GM12865 (cell line): Measurements from ENCODE around the gene TLL2.
"Not testable (repeated sequence)": the region's sequence is repeated elsewhere in the genome, so short reads cannot be mapped to it uniquely, and the experiment has no call there.

Experiments
- DNase-seq: peaks from one replicate; pipeline ENCODE4 v3.0.0; 2010; ENCODE audit warnings: low read depth
- H3K4me3 ChIP-seq: 2 replicates; pipeline ENCODE4 v1.5.1; 2011; ENCODE audit warnings: mild to moderate bottlenecking, low read depth, low read length, control low read depth
- TF ChIP-seq, protein P1 (sequence below): IDR thresholded peaks from 2 replicates; pipeline ENCODE4 v1.5.1; 2011; ENCODE audit warnings: low read length, control low read depth, low read depth, inconsistent platforms; ENCODE audit not compliant: insufficient read depth; ENCODE audit errors: missing control alignments

TLL2 gene

DNA sequence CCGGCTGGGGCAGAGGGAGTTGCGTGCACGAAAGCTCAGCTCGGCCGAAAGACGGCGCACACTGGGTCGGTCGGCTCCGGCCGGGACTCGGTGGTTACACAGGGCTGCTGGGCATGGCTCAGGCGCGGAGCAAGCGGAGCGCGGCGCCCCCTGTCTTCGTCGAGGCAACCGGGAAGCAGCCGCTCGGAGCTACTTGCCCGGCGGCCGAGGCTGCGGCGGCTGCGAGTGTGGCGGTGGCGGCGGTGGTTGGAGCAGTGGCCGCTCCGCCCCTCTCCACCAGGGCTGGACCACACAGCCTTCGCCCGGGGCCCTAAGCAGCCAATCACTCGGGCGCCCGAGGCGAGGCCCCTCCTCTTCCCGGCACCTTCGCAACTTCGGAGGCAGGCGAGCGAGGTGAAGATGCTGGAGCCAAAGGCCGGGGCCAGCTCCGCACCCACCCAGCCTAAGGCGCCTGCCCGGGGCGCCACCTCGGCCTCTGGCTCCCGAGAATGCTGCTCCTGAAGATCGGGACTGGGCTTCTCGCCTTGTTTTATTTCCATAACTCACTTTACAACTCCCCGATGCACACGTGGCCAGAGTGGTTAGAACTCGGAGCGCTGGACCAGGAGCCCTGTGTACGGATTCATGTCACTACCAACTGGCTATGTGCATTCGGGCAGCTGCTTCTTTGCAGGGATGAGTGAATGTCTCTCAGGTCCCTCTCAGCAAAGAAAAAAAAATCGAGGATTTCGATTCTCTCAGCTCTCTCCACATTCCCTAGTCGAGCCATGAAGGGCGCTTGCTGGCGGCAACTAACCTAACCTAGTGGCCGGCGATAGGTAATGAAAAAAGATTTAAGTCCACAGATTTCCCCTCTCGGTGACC lies at the start of gene TLL2:
TSS of gene TLL2 (minus strand) at position 229 of the 864 bp plus-strand sequence. CDS start 241 bp downstream, outside the sequence.
- peak within 1 kb of the TSS; percentile 45 for H3K4me3 ChIP-seq
- TF ChIP-seq, protein P1, sequence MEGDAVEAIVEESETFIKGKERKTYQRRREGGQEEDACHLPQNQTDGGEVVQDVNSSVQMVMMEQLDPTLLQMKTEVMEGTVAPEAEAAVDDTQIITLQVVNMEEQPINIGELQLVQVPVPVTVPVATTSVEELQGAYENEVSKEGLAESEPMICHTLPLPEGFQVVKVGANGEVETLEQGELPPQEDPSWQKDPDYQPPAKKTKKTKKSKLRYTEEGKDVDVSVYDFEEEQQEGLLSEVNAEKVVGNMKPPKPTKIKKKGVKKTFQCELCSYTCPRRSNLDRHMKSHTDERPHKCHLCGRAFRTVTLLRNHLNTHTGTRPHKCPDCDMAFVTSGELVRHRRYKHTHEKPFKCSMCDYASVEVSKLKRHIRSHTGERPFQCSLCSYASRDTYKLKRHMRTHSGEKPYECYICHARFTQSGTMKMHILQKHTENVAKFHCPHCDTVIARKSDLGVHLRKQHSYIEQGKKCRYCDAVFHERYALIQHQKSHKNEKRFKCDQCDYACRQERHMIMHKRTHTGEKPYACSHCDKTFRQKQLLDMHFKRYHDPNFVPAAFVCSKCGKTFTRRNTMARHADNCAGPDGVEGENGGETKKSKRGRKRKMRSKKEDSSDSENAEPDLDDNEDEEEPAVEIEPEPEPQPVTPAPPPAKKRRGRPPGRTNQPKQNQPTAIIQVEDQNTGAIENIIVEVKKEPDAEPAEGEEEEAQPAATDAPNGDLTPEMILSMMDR, result peak; percentile 35
- peak; percentile 88 for DNase-seq

DNA sequence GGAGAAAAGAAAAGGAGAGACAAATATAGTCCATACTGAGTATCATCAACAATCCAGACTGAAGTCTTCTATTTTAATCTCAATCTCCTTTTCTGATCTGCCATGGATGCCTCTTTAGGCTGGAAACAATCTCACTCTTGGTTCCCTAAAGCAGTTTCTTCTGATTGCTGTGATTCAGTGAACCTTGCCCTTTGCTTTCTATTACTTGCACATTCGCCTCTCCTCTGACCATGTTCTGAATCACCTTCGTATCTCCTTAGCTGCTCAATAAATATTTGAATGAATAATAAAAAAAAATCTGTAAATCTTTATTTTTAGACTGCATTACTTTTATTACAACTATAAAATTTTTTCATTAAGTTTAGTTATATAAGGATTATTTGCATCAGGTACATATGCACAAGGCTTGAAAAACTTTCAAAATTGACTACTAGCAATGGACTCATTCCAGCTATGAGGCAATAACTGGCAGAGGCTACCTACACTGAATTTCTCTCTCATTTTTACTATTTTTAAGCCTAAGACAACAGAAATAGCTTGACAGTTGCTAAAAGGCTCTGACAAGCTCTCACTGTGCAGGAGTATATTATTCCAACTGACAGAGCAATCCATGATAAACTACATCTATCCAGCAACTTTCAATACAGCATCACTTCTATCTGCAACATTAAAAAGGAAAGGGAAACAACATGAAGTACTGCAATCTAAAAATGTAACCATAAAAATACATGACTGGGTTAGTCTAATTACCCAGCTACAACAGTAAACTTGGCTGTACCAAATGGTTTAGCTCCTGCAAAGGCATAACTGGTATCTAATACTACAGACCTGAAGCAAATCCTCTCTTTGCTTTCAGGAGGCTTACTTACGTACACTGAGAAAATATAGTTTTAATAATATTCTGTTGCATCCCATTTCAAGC lies 47.5 kb upstream of the TLL2 start:
- TF ChIP-seq, protein P1, result no peak
- DNase-seq, result no peak
- H3K4me3 ChIP-seq, result no peak overlapping the region

DNA sequence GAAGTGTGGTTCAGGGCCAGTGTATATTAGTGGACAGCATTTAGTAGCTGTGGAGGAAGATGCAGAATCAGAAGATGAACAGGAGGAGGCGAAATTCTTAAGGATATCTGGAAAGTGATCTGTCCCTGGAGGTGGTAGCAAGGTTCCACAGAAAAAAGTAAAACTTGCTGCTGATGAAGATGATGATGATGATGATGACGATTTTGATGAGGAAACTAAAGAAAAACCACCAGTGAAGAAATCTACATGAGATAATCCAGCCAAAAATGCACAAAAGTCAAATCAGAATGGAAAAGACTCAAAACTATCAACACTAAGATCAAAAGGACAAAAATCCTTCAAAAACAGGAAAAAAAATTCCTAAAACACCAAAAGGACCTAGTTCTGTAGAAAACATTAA lies 46.8 kb upstream of the TLL2 start:
- no peak overlapping the region for H3K4me3 ChIP-seq
- TF ChIP-seq, protein P1, result no peak
- DNase-seq, result no peak

DNA sequence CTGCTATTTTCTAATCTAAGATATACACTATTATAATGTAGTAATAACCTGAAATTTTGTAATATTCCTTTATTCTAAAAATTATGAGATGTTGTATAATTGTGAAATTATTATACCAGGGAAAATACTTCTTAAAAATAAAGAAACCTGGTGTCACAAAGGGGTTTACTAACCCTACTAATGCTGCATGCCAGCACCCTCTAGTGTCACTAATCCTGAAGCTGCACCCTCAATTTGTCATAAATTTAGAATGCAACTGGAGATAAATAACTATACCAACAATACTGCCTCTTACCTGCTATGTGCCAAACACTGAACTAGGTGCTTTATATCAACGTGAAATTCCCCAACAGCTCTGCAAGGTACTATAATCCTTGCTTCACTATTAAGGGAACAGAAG lies 42.3 kb upstream of the TLL2 start:
- DNase-seq, result peak; percentile 12

DNA sequence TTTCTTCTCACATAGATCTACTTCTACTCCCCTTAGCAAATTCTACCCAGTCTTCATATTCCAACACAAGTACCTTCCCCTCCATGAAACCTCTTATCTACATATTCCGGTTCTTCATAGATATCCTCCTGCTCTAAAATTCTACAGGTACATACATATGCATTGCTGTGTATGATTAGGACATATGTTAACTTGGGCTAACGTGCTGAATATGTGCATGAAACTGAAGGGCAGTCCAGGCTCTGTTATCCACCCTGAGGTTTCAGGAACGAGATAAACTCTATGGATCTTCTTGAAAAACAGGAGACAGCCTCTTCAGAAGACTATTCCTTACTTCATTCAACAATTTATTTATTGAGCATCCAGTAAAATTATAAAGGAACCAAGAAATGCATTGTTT lies 41.6 kb upstream of the TLL2 start:
- no peak for DNase-seq
- H3K4me3 ChIP-seq, result no peak overlapping the region
- TF ChIP-seq, protein P1, result no peak

More for the DNA sequence above, 42.3 kb upstream of the TLL2 start:
- TF ChIP-seq, protein P1, result no peak
- H3K4me3 ChIP-seq, result no peak overlapping the region

DNA sequence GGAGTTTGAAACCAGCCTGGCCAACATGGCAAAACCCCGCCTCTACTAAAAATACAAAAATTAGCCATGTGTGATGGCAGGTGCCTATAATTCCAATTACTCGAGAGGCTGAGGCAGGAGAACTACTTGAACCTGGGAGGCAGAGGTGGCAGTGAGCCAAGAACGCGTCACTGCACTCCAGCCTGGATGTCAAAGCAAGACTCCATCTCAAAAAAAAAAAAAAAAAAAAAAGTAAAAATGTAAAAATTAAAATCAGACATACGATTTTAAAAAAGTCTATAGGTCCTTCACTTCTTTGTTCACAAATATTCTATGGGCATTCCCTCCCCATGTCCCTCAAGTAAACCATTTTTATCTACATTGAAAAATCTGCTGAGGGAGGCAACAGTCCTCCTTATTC lies 34.9 kb upstream of the TLL2 start:
- DNase-seq, result no peak
- H3K4me3 ChIP-seq, result no peak overlapping the region
- TF ChIP-seq, protein P1, result no peak

DNA sequence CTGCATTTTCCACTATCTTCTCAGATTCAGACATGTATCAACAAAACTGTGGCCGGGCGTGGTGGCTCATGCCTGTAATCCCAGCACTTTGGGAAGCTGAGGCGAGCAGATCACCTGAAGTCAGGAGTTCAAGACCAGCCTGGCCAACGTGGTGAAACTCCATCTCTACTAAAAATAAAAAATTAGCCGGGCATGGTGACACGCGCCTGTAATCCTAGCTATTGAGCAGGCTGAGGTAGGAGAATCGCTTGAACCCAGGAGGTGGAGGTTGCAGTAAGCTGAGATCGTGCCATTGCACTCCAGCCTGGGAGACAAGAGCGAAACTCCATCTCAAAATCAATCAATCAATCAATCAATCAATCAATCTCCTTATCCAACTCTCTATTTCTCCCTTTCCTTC lies 31.8 kb upstream of the TLL2 start:
- not testable (repeated sequence) for H3K4me3 ChIP-seq

More for the DNA sequence above, 31.8 kb upstream of the TLL2 start:
- DNase-seq, result not testable (repeated sequence)
